K562 (cell line): Measurements from ENCODE around the gene IL17RC. TPM values are rescaled to one million over a fixed set of nuclear protein-coding genes. Genes with fewer than 3 reads are reported as not detected.

Source experiments
- ATAC-seq: fragments of 200-7000 bp; cut with Tn5 transposase; 3 replicates; pipeline ENCODE4 v1.9.1; 2020; ENCODE audit warnings: moderate library complexity
- BruUV-seq: library from RNA; stranded (reverse); fragments of 400-500 nt; replicated peaks from 2 replicates; lab custom pipeline; 2021; lab: Mats Ljungman, UMichigan
- CTCF ChIA-PET: fragments of 300-600 bp; formaldehyde crosslinking; extraction: SDS; loops from one replicate; lab custom pipeline; 2021; ENCODE audit warnings: low intra/inter-chr PET ratio; lab: Yijun Ruan, JAX
- POLR2A ChIA-PET: fragments of 300-600, 350-650 bp; sonication (Branson Sonifier 250); formaldehyde crosslinking; extraction: SDS; loops from one replicate; lab custom pipeline; 2021; ENCODE audit warnings: antibody characterized with exemption, inconsistent platforms; lab: Yijun Ruan, JAX
- DNase-seq, 4 experiments: peaks; one replicate each; pipeline versions ENCODE4 v3.0.0 to v3.0.0-alpha.2; 2011 to 2018; ENCODE audit warnings: low spot score in 3 of 4, mixed read lengths in 3 of 4; ENCODE audit errors: extremely low read depth in 1 of 4
- FAIRE-seq: peaks from 2 replicates; lab custom pipeline; 2011; peaks lifted over from hg19 to GRCh38; lab: Jason Lieb, UNC
- H2AFZ ChIP-seq: 2 replicates; pipeline ENCODE4 v1.6.0; 2011; ENCODE audit warnings: low read depth, low read length, control low read depth, inconsistent platforms
- H3K27ac ChIP-seq: fragments of 200-600 bp; 3 replicates; pipeline ENCODE4 v1.8.0; 2011; ENCODE audit warnings: low read depth, mild to moderate bottlenecking, control low read depth, inconsistent platforms, low read length, moderate library complexity, mixed read lengths; ENCODE audit errors: extremely low read depth
- H3K27me3 ChIP-seq, 2 experiments: fragments of 300-600 bp in 1 of 2; 2 replicates in 1 of 2; 3 replicates in 1 of 2; pipeline versions ENCODE4 v1.6.0 to v1.8.0; 2011; ENCODE audit warnings: inconsistent platforms in 2 of 2, low read length in 2 of 2, mild to moderate bottlenecking in 1 of 2, mixed read lengths in 1 of 2, moderate library complexity in 1 of 2; ENCODE audit not compliant: control insufficient read depth in 2 of 2, insufficient read depth in 2 of 2
- H3K36me3 ChIP-seq: fragments of 300-600 bp; 3 replicates; pipeline ENCODE4 v1.8.0; 2011; ENCODE audit warnings: mild to moderate bottlenecking, low read length, inconsistent platforms; ENCODE audit not compliant: control insufficient read depth, insufficient read depth
- H3K4me1 ChIP-seq, 2 experiments: fragments of 200-600 bp in 1 of 2; replicated peaks in 1 of 2; 2 replicates in 1 of 2; 3 replicates in 1 of 2; pipeline versions ENCODE4 v1.5.1 to v1.8.0; 2011; ENCODE audit warnings: inconsistent platforms in 2 of 2, low read length in 2 of 2, mild to moderate bottlenecking in 1 of 2, mixed read lengths in 1 of 2, moderate library complexity in 1 of 2; ENCODE audit not compliant: control insufficient read depth in 2 of 2, insufficient read depth in 2 of 2
- H3K4me2 ChIP-seq: 2 replicates; pipeline ENCODE4 v1.6.1; 2011; ENCODE audit warnings: low read length, control low read depth, inconsistent platforms, mixed read lengths; ENCODE audit not compliant: insufficient read depth
- H3K4me3 ChIP-seq: fragments of 200-600 bp; sonication (generic), shearing (Covaris generic); 2 replicates; pipeline ENCODE4 v1.5.1; 2016; ENCODE audit warnings: control low read depth, inconsistent platforms
- H3K79me2 ChIP-seq: fragments of 200-600 bp; 3 replicates; pipeline ENCODE4 v1.8.0; 2011; ENCODE audit warnings: low read length, inconsistent platforms; ENCODE audit not compliant: control insufficient read depth, insufficient read depth
- H3K9ac ChIP-seq, 2 experiments: 2 replicates each; pipeline versions ENCODE4 v1.6.0 to v1.6.1; 2011; ENCODE audit warnings: low read depth in 2 of 2, low read length in 2 of 2, control low read depth in 1 of 2, inconsistent platforms in 1 of 2, mild to moderate bottlenecking in 1 of 2, mixed read lengths in 1 of 2; ENCODE audit not compliant: insufficient read depth in 1 of 2
- H3K9me1 ChIP-seq: one replicate; pipeline ENCODE4 v1.6.0; 2011; ENCODE audit warnings: inconsistent platforms, mild to moderate bottlenecking, low read length, moderate library complexity; ENCODE audit not compliant: control insufficient read depth, insufficient read depth
- H3K9me3 ChIP-seq: replicated peaks from 2 replicates; pipeline ENCODE4 v1.5.1; 2011; ENCODE audit warnings: low read depth, low read length, inconsistent platforms; ENCODE audit not compliant: control insufficient read depth, insufficient read depth
- H4K20me1 ChIP-seq: replicated peaks from 2 replicates; pipeline ENCODE4 v1.6.1; 2011; ENCODE audit warnings: low read length, inconsistent platforms, mixed read lengths; ENCODE audit not compliant: control insufficient read depth, insufficient read depth
- CBFB ChIP-seq: sonication (generic); formaldehyde crosslinking; IDR thresholded peaks from 2 replicates; pipeline ENCODE4 v1.4.0; 2020; ENCODE audit warnings: mild to moderate bottlenecking, missing genetic modification reagents
- CBX5 ChIP-seq: IDR thresholded peaks from 2 replicates; pipeline ENCODE4 v1.6.1; 2014; ENCODE audit warnings: low read depth, borderline replicate concordance
- CEBPB ChIP-seq: fragments of 450-650 bp; IDR thresholded peaks from 2 replicates; pipeline ENCODE4 v1.6.1; 2016; ENCODE audit warnings: missing genetic modification characterization, missing compliant biosample characterization
- CEBPG ChIP-seq, 3 experiments: fragments of 200-800 bp in 1 of 3; sonication (Bioruptor generic) in 1 of 3; sonication (generic) in 1 of 3; formaldehyde crosslinking in 1 of 3; IDR thresholded peaks in 2 of 3; conservative IDR thresholded peaks in 1 of 3; 2 replicates each; pipeline versions ENCODE4 v1.6.1 to v1.8.0; 2016 to 2022; ENCODE audit warnings: missing compliant biosample characterization in 2 of 3, missing genetic modification characterization in 2 of 3, mild to moderate bottlenecking in 1 of 3, missing genetic modification reagents in 1 of 3
- HDAC1 ChIP-seq, 2 experiments: fragments of 450-650 bp; IDR thresholded peaks; 2 replicates each; pipeline ENCODE4 v1.6.1; 2016 to 2017; ENCODE audit warnings: inconsistent platforms in 1 of 2, mild to moderate bottlenecking in 1 of 2, moderate library complexity in 1 of 2
- ZBTB40 ChIP-seq, 2 experiments: fragments of 450-650 bp in 1 of 2; sonication (generic) in 1 of 2; formaldehyde crosslinking in 1 of 2; IDR thresholded peaks; 2 replicates each; pipeline versions ENCODE4 v1.7.1 to v1.9.0; 2016 to 2022; ENCODE audit warnings: inconsistent platforms in 1 of 2, mild to moderate bottlenecking in 1 of 2, missing genetic modification reagents in 1 of 2
- WGBS: fragments of 100-300 bp; shearing (Covaris generic); methylation state at CpG from one replicate; pipeline ENCODE4 v1.1.6; 2016; ENCODE audit warnings: low coverage, mixed read lengths; ENCODE audit not compliant: insufficient coverage; ENCODE audit errors: missing lambda C conversion rate; 5-methylcytosine and 5-hydroxymethylcytosine counted together
- in situ Hi-C: fragments of 300-500 bp; cut with MboI; formaldehyde crosslinking; loops from 4 replicates; pipeline ENCODE4 v1.15.0; 2018; ENCODE audit warnings: inconsistent platforms, mixed read lengths
- intact Hi-C: fragments of 100-400 bp; cut with micrococcal nuclease; formaldehyde crosslinking; loops from 2 replicates; pipeline ENCODE4 v1.14.2; 2022
- polyA plus RNA-seq, 8 experiments: library from polyadenylated mRNA; depleted of rRNA in 4 of 8; stranded (reverse) in 5 of 8; unstranded in 3 of 8; fragments of >200 nt; fragmentation: Nextera tagmentation in 2 of 8; fragmentation: Illumina TruSeq in 1 of 8; extraction: Ambion mirVana in 2 of 8; extraction: Trizol in 1 of 8; gene quantifications; 2 replicates each; pipeline versions ENCODE4 v1.2.1 to v1.2.3, GENCODE V29; 2011 to 2014; ENCODE audit warnings: inconsistent platforms in 1 of 8, missing spikeins in 1 of 8
- total RNA-seq, 7 experiments: library from RNA; depleted of rRNA in 6 of 7; stranded (reverse); fragments of >200 nt in 6 of 7; fragmentation: Illumina TruSeq in 2 of 7; extraction: Trizol in 2 of 7; gene quantifications; 2 replicates each; pipeline versions ENCODE4 v1.2.1 to v1.2.3, GENCODE V29; 2011 to 2021; ENCODE audit warnings: low replicate concordance in 1 of 7

IL17RC gene
- total and polyA plus RNA-seq, 9 of the 15 experiments (the other 6 are each of a cell fraction or from before 2014, with no cell fraction given) = 0.15 to 11.4 (median 7.1) TPM; not detected in 1

GRCh38 chr3:9889405-9889804, 27.5 kb upstream of the IL17RC start:
- DNase-seq = no peak
- POLR2A ChIA-PET = interaction anchor here (0.9 to 3.4 kb wide), 6 partner anchors 9 to 415 kb away, joined by 3 to 33 read pairs (median 6); partner anchors contain the start of genes CIDEC and IL17RE

More at GRCh38 chr3:9889405-9889804, 27.5 kb upstream of the IL17RC start:
- peaks cover 21 to 25% of the 10 kb centered on the region in 2 experiments for H3K4me1 ChIP-seq
- H3K79me2 ChIP-seq = peaks cover 38% of the 10 kb centered on the region
- peak overlapping the region in 1 of 2 experiments; percentile 98; a peak in 1 of 4 replicates for H3K9ac ChIP-seq
- 39% methylated on average over 5 of the region's 5 CpGs for WGBS
- no peaks in the 10 kb centered on the region for H3K9me3 ChIP-seq
- CTCF ChIA-PET = no interaction called here
- H3K4me3 ChIP-seq = no peak overlapping the region
- H3K27ac ChIP-seq = no peak overlapping the region
- peaks cover 7% of the 10 kb centered on the region for H3K9me1 ChIP-seq
- peaks cover 27% of the 10 kb centered on the region for H3K36me3 ChIP-seq
- H3K4me2 ChIP-seq = peak overlapping the region; percentile 91; the same call in 1 of the 2 replicates
- H3K27me3 ChIP-seq = no peaks in the 10 kb centered on the region
- no peaks in the 10 kb centered on the region for H4K20me1 ChIP-seq
- no TSS peak for BruUV-seq
- no peak for ATAC-seq
- intact Hi-C loops = no loop called here
- no peak for TF ChIP-seq CEBPG (CRISPR knock-in tag; IDR thresholded peaks at IDR 0.05)
- TF ChIP-seq CEBPG (tag; conservative IDR thresholded peaks at IDR 0.05 in 1 of 2, IDR thresholded peaks at IDR 0.05 in 1 of 2) = peak; percentile 38 to 74
- TF ChIP-seq ZBTB40 (IDR thresholded peaks at IDR 0.05) = peak; percentile 82
- 0 out of 2 replicates have a peak, but pooled peaks have one; percentile 15 for TF ChIP-seq ZBTB40 (CRISPR knock-in tag; IDR thresholded peaks at IDR 0.05)
- no peak for TF ChIP-seq HDAC1 (IDR thresholded peaks at IDR 0.05)
- TF ChIP-seq CBX5 = no peak
- TF ChIP-seq CEBPB (tag) = peak; percentile 74
- no peak for TF ChIP-seq CBFB
- H2AFZ ChIP-seq = peak overlapping the region; percentile 97
- no peak for FAIRE-seq
- in situ Hi-C loops = no loop called here
